ENCODE data around the gene PCDHGA9.

DNA sequence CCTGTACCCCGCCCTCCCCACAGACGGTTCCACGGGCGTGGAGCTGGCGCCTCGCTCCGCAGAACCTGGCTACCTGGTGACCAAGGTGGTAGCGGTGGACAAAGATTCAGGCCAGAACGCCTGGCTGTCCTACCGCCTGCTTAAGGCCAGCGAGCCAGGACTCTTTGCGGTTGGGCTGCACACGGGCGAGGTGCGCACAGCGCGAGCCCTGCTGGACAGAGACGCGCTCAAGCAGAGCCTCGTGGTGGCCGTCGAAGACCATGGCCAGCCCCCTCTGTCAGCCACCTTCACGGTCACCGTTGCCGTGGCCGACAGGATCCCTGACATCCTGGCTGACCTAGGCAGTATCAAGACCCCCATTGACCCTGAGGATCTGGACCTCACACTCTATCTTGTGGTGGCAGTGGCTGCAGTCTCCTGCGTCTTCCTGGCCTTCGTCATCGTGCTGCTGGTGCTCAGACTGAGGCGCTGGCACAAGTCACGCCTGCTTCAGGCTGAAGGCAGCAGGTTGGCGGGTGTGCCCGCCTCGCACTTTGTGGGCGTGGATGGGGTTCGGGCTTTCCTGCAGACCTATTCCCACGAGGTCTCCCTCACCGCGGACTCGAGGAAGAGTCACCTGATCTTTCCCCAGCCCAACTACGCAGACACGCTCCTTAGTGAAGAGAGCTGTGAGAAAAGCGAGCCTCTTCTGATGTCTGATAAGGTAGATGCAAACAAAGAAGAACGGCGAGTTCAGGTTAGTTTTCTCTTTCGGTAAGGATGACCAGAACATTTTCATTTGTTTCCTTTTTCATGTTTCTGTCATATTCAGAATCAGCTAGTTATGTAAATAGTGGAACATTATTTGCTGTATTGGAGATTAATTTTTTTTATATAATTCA is 36.3 kb upstream of the PCDHGA9 start:
- no peak for TF ChIP-seq POLR2AphosphoS5 (IDR thresholded peaks at IDR 0.05; ENCODE audit: insufficient read depth, low read depth, low read length)
- TF ChIP-seq, protein P1, sequence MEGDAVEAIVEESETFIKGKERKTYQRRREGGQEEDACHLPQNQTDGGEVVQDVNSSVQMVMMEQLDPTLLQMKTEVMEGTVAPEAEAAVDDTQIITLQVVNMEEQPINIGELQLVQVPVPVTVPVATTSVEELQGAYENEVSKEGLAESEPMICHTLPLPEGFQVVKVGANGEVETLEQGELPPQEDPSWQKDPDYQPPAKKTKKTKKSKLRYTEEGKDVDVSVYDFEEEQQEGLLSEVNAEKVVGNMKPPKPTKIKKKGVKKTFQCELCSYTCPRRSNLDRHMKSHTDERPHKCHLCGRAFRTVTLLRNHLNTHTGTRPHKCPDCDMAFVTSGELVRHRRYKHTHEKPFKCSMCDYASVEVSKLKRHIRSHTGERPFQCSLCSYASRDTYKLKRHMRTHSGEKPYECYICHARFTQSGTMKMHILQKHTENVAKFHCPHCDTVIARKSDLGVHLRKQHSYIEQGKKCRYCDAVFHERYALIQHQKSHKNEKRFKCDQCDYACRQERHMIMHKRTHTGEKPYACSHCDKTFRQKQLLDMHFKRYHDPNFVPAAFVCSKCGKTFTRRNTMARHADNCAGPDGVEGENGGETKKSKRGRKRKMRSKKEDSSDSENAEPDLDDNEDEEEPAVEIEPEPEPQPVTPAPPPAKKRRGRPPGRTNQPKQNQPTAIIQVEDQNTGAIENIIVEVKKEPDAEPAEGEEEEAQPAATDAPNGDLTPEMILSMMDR (IDR thresholded peaks at IDR 0.05; ENCODE audit: extremely low read depth in 1 of 2, insufficient read depth in 1 of 2, low read depth in 1 of 2, low read length in 2 of 2), result no peak
- no peak for TF ChIP-seq POLR2A (IDR thresholded peaks at IDR 0.05; ENCODE audit: low read depth, low read length)
- TF ChIP-seq EZH2 (IDR thresholded peaks at IDR 0.05; ENCODE audit: borderline replicate concordance, low read depth, low read length, severe bottlenecking), result peak; percentile 39
- TF ChIP-seq, protein P2, sequence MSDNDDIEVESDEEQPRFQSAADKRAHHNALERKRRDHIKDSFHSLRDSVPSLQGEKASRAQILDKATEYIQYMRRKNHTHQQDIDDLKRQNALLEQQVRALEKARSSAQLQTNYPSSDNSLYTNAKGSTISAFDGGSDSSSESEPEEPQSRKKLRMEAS (IDR thresholded peaks at IDR 0.05; ENCODE audit: insufficient read depth, insufficient read length), result no peak
- no peak for TF ChIP-seq MYC (IDR thresholded peaks at IDR 0.05; ENCODE audit: low read depth, low read length)
- TF ChIP-seq JUN (IDR thresholded peaks at IDR 0.05; ENCODE audit: borderline replicate concordance, insufficient read depth, insufficient read length, low read depth), result no peak

All from endothelial cell of umbilical vein (primary cell).